H1 (cell line): ENCODE measurements around the gene RAP1GAP. TPM values are rescaled to one million over a fixed set of nuclear protein-coding genes. Genes with fewer than 3 reads are reported as not detected.

Experiments
- HDAC6 ChIP-seq: IDR thresholded peaks from one replicate; pipeline ENCODE4 v1.7.1; 2012; ENCODE audit warnings: low read depth, mild to moderate bottlenecking, inconsistent platforms, low read length, moderate library complexity
- SP4 ChIP-seq: IDR thresholded peaks from 2 replicates; pipeline ENCODE4 v1.6.1; 2012; ENCODE audit warnings: low read length, inconsistent platforms
- polyA plus RNA-seq, 7 experiments: library from polyadenylated mRNA; depleted of rRNA in 3 of 7; stranded (reverse) in 5 of 7; unstranded in 2 of 7; fragments of >200 nt in 5 of 7; fragments of 200-250 nt in 2 of 7; gene quantifications; 1 replicate in 5 of 7; 2 replicates in 1 of 7; 4 replicates in 1 of 7; pipeline versions ENCODE4 v1.2.1 to v1.2.3, GENCODE V29; 2011 to 2013; ENCODE audit warnings: missing spikeins in 2 of 7, mixed read lengths in 2 of 7
- total RNA-seq: library from RNA; stranded (reverse); fragmentation: NEBNext Ultra II Directional; extraction: Animal tissue kit (Norgen Biotek cat#: 25700); gene quantifications from 2 replicates; pipeline ENCODE4 v1.2.1, GENCODE V29; 2021

RAP1GAP gene
- total and polyA plus RNA-seq, 2 of the 8 experiments (the other 6 are each of a cell fraction or from before 2014, with no cell fraction given), result 8.4 TPM

DNA sequence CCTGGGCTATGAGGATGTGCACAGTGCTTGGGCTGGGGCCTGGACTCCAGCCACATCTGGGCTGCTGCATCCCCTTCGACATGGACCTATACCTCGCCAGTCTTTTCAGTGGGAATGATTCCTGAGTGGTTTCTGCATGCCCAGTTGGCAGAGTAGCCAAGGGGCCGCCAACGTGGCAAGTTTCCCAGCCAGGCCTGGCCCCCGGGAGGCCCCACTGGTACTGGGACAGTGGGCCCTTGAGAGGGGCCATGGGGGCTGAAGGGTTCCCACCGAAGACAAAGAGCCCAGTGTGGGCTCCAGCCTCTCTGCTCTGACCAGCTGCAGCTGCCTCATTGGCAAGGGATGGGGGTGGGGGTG lies 15.4 kb downstream of the RAP1GAP start (continued):
- TF ChIP-seq SP4, result no peak
- no peak for TF ChIP-seq HDAC6
